ENCODE measurements around the gene TLE5.

Gene TLE5

GRCh38 chr19:3100747-3101730, 38.7 kb upstream of the TLE5 start:
- H3K9me3 ChIP-seq, result no peaks in the 10 kb centered on the region
- peak; percentile 50 for DNase-seq
- H3K4me1 ChIP-seq, result peaks cover 21% of the 10 kb centered on the region
- no peak for TF ChIP-seq CTCF (IDR thresholded peaks at IDR 0.05; ENCODE audit: low read depth, low read length)
- H3K36me3 ChIP-seq, result no peaks in the 10 kb centered on the region
- no peaks in the 10 kb centered on the region for H3K27me3 ChIP-seq
- H3K4me3 ChIP-seq (ENCODE audit: low read depth, low read length), result no peak overlapping the region

- Histone ChIP-seq H3K27me3 (no peaks in the 10 kb centered on the region), H3K36me3 (no peaks in the 10 kb centered on the region), H3K4me1 (peaks cover 21% of the 10 kb centered on the region), H3K9me3 (no peaks in the 10 kb centered on the region), H3K4me3 (ENCODE audit: low read depth, low read length) (no peak overlapping the region)
- peak; percentile 40 for TF ChIP-seq CTCF (IDR thresholded peaks at IDR 0.05; ENCODE audit: low read depth, low read length)
- DNase-seq, result peak; percentile 83
Measured at GRCh38 chr19:3100331-3100730, 38.0 kb upstream of the TLE5 start.

GRCh38 chr19:3099347-3100145, 37.3 kb upstream of the TLE5 start:
- no peaks in the 10 kb centered on the region for H3K9me3 ChIP-seq
- no peaks in the 10 kb centered on the region for H3K36me3 ChIP-seq
- H3K4me3 ChIP-seq (ENCODE audit: low read depth, low read length), result no peak overlapping the region
- H3K4me1 ChIP-seq, result peaks cover 21% of the 10 kb centered on the region
- no peaks in the 10 kb centered on the region for H3K27me3 ChIP-seq
- TF ChIP-seq CTCF (IDR thresholded peaks at IDR 0.05; ENCODE audit: low read depth, low read length), result no peak
- no peak for DNase-seq

DNA sequence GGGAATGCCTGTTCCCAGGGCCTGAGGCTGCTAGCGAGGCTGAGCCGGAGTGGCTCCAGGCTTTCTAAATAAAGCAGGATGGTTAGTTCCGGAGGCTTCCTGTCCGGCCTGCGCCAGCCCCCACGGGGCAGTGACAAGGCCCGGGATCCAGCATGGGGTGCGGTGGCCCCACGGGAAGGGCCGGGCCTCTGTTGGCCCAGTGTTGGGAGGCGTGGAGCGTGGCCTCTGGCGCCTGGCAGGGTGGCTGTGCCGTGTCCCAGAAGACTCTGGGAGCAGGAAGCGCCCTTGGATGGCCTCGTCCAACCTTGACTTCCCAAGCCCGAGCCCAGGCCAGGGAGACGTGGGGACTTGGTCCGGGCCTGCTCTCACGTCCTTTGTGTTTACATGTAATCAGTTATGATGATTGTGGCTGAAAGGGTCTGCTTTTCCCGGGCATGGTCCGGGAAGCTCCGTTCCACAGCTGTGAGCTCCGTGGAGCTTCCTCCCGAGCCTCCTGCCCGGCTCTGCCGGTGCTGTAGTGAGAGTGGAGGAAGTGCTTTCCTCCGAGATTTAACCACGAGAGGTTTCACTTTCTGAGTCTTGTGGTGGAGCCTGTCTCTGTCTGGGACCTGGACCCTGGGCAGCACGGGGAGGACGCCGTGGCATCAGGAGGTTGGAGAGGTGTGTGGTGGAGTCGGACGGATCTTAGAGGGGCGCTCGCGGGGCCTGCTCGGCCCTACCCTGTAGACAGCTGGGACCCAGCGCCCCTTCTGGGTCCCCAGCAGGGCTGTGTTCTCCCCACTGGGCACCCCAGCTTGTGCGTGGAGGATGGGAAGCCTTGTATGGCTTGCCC, 36.4 kb upstream of the TLE5 start:
- H3K4me3 ChIP-seq (ENCODE audit: low read depth, low read length), result no peak overlapping the region
- H3K27me3 ChIP-seq, result no peaks in the 10 kb centered on the region
- peaks cover 21% of the 10 kb centered on the region for H3K4me1 ChIP-seq
- no peaks in the 10 kb centered on the region for H3K36me3 ChIP-seq
- no peak for TF ChIP-seq CTCF (IDR thresholded peaks at IDR 0.05; ENCODE audit: low read depth, low read length)
- no peaks in the 10 kb centered on the region for H3K9me3 ChIP-seq
- DNase-seq, result no peak

DNA sequence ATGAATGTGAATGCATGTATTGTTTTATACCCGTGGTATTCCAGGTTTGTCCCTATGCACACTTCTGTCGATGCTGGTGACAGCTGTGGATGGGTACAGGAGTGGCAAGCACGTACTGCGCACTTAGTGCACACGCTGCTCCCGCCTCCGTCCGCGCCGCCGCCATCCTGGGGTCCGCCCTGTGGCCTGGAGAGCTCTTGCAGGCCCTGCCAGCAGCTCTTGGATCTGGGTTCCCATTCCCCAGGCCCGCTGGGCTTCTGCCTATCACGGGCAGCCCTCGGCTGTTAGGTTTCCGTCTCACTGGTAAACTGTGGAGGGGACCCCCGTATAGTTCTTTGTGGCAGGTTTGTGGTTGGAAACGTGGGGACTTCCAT, 35.8 kb upstream of the TLE5 start:
- DNase-seq, result no peak
- Histone ChIP-seq H3K9me3 (no peaks in the 10 kb centered on the region), H3K36me3 (no peaks in the 10 kb centered on the region), H3K4me1 (peaks cover 21% of the 10 kb centered on the region), H3K27me3 (no peaks in the 10 kb centered on the region), H3K4me3 (ENCODE audit: low read depth, low read length) (no peak overlapping the region)
- no peak for TF ChIP-seq CTCF (IDR thresholded peaks at IDR 0.05; ENCODE audit: low read depth, low read length)
